Retina (tissue), 1 donor: Measurements from ENCODE around the gene RPAP3.

Source experiments
- DNase-seq: peaks from one replicate; pipeline ENCODE4 v3.0.0-alpha.2; 2016

Gene RPAP3

DNA sequence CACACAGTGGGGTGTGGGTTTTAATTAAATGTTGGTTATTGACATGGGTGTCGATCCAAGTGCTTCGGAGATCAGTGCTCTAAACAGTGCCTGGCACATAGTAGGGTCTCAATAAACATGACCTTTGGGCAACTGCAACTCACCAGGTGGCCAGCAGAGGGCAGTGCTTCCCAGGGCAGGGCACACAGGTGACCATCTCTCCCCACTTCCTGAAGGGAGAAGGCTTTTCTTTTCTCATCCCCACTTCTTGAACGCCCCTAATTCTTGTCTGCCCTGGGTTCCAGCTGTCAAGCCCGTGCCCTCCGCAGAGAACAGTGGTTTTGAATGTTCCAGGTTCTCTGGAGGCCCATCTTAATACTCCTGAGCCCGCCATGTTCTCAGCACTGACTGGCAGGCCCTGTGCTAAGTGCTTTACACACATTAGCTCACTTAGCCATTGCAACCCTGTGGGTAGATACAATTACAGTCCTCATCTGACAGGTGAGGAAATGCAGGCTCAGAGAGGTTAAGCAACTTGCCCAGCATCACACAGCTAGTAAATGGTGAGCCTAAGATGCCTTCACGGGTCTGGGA lies 36.5 kb upstream of the RPAP3 start:
- no peak for DNase-seq

DNA sequence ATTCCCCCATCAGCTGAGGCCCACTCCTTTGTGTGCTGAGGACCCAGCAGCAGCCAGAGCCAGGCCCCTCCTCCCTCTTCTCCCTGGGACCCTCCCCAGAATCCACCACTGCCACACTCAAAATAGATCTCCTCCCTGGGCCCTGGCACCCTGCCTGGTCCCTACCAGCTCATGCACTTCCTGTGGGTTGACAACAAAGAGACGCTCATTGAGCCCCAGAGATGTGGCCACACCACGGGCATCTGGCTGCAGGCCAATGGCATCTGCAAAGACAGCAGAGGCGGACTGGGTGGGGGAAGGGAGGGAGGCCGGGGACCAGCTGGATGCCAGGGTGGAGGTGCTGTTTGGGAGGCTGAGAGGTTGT lies 35.5 kb upstream of the RPAP3 start:
- DNase-seq, result no peak

DNA sequence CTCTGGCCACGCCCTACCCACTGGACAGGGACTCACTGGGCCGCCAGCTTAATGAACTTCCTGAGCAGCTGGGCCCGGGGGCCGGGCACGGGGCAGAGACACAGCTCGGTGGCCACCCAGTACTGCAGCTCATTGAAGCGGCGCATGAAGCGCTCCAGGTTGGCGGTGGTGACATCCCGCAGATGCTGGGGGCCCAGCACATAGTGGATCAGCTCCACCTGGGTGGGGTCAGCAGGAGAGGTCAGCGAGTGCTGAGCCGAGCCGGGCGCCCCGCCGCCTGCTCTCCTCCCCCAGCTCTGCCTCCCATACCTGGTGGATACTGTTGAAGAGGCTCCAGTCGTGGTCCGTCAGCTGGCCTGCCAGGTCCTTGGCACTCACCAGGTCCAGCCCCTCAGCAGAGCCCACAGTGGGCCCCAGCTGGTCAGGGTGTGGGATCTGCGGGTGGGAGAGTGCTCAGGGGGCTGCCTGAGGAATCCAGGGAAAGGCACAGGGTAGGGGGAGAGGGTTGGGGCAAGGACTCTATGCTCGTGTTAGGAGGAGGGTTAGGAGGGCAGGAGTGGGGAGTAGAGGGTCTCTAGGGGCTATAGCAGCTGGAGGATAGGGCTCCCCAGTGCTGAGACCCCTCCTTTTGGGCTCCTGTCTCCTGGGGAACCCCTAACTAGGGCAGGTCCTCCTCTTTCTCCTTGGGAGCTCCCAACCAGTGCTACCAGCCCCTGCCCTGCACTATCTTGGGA lies 34.9 kb upstream of the RPAP3 start:
- DNase-seq, result peak; percentile 47

DNA sequence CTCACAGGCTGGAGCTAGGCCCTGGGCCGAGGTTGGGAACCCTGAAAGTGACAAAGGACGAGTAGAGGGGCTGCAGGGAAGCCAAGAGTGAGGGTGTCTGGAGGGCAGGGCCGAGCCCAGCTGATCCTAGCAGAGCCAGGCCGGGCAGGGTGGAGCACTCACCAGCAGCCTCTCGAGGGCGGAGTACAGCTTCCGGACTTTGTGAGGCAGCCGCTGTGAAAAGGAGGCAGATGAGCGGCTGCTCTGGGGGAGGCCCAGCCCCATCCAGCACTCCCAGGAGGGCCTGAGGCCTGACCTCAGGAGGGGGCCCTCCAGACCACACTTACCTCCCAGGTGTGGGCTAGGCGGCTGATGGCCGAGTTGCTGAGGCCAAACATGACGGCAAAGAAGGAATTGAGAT lies 34.1 kb upstream of the RPAP3 start:
- DNase-seq, result no peak

DNA sequence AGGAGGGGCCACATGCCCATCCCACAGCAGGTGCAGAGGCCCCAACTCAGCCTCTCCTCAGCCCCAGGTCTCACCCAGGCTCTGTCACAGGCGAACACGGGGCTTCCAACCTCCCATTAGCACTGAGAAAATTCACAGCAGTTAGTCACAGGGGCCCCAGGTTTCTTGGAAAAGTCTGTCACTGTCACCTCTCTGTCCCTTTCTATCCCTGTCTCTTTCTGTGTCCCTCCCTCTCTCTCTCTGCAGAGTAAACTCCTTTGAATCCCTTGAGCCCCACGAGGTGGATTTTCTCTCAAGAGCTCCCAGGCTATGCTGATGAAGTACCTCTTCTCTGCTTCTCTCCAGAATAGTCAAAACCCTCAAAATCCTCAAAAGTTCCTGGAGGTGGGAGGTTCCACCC lies 33.5 kb upstream of the RPAP3 start:
- no peak for DNase-seq

DNA sequence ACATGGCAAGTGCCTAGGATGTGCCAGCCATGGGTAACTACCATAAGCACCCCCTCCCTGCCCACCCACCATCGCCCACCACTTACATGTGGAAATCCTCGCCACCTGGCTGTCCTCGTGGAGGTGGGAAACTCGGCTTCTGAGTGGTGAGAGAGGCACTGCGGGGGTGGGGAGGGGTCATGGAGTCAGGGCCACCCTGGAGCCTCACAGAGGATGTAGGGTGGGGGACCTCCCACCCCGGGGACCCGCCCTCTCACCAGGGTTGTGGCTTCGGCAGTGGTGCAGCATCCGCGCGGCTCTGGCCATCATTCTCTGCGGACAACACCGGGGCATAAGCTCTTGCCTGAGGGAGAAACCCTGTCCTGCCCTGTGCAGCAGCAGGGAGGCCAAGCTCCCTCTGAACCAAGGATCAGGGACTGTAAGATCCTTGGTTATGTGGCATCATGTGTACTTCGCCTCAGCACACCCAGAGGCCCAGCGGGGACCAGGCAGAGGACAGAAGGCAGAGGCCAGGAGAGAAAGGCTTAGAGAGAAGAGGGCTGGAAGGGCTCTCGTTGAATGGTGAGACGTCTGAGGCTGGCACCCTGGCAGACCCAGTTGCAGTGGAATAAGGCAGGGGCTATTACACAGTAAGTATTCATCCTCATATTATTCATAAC lies 32.2 kb upstream of the RPAP3 start:
- no peak for DNase-seq

DNA sequence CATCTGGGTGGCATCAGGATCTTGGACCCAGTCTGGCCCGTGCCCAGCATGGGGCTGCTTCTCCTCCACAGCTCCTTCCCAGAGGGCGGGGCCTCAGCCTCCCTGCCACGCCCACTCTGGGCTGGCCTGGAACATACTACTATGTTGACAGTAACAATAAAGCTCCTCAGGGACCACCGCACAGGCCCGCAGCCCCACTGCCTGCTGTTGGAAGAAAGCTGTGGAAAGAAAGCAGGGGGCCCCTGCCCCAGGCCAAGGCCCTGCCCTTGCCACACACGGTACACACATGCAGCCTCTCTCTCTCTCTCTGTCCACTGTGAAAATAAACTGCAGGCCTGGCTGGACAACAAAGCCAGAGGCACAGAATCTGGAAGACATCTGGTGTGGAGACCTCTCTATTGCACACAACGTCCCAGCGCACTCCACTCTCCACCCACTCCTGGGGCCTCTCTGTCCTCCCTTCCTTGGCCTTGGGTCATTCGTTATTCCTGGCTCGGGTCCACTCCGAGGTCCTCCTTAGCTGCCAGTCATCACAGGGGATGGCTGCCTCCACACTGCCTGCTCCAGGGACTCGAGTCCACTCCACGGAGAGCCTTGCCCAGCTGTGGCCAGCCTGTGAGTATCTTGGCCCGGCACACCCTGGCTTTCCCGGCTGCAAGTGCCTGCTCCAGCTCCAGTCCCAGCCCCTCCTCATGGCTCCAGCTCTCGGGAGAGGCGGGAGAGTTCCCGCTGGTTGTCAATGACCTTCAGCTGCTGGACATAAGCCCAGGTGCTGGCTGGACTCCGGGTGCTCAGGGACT lies 31.2 kb upstream of the RPAP3 start:
- no peak for DNase-seq

DNA sequence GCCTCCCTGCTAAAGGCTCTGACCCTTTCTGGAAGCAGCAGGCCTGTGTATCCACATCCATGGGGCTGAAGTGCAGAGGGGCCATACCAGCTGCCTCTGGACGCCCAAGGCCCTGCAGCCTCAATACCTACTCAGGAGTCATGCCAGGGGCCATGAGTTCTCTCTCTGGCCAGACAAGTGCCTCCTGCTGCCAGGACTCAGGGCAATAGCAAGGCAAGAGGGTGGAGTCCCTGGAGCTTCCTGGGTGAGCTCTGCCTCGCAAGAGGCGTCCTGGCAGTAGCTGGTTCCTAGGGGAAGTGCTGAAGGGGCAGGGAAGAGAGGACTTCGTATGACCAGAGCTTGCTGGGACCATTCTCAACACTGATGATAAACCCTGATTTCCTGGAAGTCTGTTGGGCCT lies 30.4 kb upstream of the RPAP3 start:
- DNase-seq, result no peak

DNA sequence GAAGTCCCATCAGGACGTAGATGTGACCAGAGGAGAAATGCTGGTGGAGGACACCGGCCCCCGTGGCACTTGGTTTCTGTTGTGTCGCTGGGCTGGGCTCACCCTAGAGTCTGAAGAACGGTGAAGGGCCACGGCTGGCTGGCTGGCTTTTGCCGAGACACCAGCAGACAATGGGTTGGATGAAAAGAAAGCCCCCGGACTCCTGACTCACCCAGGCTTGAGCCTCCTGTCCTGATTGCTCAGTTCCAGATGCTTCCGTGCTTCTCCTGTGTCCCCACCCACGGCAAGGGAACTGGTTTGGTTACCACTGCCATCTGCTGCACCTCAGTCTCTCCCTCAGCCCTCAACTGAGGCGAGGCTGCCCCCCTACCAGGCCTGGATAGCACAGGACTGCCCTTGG lies 29.8 kb upstream of the RPAP3 start:
- DNase-seq, result no peak

DNA sequence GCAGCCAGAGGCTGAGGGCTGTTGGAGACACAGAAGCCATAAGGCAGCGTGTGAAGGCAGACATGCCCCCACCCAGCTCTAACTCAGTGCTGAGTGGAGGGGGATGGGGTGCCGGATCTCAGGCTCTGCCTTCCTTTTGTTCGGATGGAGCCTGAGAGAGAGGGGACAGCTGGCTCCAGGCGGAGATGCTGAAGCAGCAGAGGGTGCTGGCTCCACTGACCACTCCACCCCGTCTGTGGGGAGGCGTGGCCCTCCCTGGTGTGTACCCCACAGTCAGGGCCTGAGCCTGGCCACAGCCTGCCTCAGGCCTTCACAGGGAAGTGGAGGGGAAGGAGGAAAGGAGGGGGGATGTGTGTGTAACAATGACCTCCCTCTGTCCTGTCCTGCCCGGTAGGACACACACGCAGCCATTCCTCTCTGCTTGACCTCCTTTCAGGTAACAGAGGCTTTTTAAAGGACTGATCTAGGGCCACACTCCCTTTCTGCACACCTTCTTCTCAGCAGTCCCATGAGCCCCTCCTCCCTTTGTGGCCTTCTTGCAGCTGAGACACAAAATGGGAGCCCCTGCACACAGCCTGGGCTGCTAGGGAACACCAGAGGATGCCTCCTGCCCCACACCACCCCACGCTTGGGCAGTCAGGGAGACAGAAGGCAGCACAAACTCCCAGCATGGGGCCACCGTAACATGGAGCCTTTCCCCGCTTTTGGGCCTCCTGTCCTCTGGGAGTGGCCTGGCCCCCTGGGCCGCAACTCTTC lies 29.1 kb upstream of the RPAP3 start:
- peak; percentile 73 for DNase-seq

DNA sequence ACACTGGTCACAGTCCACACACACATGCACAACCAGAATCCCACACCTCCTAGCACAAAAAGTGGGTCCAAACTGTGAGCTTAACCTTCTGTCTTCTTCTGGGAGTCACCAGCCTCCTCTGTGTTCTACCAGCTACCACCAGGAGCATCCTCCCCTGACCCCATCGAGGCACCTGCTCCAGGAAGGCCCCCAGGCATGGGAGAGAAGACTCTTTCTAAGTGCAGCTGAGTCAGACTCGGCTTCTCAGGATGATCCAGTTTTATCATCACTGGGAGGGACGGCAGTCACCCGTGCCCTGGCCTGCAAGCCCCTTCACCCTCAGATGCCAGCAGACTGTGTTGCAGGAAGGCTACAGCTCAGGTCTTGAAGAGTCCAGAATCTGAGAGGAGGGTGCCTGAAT lies 27.3 kb upstream of the RPAP3 start:
- DNase-seq, result no peak

DNA sequence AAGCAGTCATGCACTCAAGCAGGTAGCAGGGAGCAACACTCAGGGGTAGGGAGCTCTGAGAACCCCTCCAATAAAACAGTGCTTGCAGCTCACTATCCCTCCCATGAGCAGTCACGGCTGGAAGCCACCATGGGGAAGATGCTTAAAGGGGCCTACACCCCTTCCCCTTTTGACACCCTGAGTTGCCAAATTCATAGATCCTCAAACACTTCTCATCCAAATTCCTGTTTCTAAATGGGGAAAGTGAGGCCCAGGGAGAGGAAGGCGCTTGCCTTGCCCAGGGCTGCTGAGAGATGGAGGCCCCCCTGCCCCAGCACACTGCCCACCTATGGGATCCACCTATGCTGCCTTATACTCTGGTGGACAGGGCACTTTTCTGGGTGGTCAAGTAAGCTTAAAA lies 26.7 kb upstream of the RPAP3 start:
- no peak for DNase-seq

DNA sequence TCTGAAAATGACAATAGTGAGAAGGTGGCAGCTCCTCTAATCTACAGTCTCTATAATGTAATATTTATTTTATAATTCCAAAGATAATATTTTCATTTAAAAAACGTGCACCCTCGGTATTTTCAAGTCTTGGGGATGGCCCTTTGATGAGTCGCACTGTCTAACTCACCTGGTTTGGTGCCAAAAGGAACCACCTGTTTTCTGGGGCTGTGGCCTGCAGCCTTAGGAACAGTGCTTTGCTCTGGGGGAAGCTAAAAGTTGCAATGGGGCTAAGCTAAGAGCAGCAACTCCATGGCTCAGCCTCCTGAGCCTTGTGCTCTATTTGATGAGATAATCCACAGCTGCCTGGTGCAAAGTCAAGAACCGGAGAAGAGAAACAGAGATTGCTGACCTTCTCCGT lies 25.9 kb upstream of the RPAP3 start:
- DNase-seq, result no peak

DNA sequence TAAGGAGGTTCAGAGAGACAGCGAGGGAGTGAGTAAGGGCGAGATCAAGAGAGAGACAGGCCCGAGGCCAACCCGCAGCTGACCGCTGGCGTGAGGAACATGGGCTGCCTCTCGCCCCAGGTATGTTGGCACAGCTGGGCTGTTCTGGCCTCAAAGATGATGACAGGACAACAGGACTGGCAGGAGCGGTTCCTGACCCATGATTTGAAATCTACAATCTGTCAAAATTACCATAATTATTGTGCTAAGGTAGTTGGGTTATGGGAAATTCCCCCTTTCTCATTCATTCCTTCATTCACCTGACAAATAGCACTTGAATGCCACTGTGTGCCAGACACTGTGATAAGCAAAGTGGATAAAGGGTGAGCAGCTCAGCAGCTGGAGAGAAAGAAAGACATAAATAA lies 24.5 kb upstream of the RPAP3 start:
- DNase-seq, result no peak

DNA sequence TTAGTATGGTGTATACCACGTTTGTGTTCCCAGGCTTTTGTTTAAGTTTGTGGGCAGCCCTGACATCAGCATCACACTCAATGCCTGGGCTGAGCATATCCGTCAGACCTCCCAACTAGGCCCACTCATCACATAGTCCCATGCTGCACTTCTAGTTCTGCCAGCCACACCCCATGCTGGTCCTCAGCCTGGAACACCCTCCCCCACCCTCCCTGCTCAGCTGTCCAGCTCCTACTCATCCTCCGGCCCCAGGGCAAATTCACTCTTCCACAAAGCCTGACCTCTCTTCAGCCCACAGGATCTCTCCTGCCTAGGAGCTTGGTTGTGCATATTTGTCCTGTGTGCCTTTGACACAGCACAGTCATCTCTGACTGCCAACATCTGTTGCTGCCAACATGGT lies 23.4 kb upstream of the RPAP3 start:
- no peak for DNase-seq

DNA sequence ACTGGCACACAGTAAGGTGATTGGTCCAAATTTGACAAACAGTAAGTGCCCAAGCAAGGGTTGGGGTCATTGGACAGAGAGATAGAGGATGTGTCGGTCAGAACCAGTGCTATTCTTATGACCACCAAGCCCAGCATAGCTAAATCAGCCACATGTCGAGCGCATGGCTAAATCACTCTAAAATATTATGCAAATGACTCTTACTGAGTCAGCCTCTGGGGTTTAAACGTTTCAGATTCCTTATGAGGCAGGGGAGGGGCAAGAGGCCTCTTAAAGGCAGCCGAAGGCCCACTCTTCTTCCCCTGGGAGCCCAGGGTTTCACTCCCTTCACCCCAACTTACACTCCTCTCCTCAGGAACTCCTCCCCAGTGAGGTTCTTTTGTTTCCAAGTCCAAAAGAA lies 20.1 kb upstream of the RPAP3 start:
- no peak for DNase-seq

DNA sequence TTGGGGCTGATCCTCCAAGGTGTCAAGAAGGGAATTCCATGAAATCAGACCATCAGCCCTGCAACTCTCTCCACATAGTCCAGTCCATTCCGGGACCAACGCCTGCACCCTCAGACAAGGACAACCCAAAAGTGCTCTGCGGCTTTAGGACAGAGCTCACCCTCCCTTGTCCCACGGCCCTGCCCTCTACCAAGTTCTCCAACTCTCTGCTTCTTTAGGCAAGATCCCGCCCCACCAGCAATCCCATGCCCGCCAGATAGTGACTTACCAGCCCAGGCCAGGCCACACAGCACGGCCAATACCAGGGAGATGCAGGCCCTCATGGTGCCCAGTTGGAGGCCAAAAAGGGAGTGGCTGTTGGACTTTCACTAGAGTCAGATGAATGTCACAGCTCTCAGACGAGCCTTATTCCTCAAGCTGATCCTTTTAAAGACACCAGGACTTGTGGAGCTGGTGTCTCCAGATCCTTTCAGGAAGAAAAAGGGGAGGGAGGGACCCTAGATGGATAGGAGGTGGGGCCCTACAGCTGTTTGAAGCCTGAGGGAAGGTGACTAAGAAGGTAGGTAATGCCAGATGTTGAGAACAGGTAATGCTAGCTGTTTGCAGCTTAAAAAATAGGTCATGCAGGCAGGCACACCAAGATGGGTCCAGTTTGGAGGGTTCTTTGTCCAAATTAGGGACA lies 19.4 kb upstream of the RPAP3 start, which contains the start of gene ENDOU:
Gene ENDOU, minus strand, starts transcription at position 400 of the 682 bp plus-strand sequence. Its CDS starts 77 bp downstream, at position 323.
- no peak for DNase-seq

DNA sequence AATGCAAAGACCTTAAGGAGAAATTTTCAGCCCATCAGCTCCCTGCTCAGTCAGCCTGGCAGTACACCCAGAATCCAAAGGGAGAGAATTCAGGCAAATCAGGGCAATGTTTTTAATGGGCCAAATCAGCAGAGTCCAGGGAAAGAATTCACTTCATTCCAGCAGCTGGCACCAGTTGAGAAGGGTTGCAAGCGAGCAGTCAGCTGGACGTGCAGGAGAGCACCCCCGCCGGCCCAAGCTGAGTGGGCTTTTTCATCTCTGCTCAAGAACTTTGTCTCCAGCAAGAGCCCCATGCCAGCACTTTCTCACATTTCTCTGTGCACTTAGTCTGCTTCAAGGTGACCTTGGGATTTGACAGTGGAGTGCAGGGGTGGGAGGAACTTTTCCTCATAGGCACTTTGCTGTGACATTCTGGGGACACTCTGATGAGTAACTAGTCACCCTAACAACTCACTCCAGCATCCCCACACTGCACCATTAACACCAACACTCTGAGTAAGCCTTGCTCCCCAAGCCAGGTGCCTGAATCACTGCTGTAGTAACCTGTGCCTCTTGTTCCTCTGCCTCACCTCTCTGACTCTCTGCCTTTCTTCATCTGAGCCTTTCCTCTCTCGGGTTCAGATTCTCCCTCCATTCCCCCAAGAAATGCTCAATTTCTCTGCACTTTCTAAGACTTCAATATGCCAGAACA lies 17.3 kb upstream of the RPAP3 start:
- no peak for DNase-seq

DNA sequence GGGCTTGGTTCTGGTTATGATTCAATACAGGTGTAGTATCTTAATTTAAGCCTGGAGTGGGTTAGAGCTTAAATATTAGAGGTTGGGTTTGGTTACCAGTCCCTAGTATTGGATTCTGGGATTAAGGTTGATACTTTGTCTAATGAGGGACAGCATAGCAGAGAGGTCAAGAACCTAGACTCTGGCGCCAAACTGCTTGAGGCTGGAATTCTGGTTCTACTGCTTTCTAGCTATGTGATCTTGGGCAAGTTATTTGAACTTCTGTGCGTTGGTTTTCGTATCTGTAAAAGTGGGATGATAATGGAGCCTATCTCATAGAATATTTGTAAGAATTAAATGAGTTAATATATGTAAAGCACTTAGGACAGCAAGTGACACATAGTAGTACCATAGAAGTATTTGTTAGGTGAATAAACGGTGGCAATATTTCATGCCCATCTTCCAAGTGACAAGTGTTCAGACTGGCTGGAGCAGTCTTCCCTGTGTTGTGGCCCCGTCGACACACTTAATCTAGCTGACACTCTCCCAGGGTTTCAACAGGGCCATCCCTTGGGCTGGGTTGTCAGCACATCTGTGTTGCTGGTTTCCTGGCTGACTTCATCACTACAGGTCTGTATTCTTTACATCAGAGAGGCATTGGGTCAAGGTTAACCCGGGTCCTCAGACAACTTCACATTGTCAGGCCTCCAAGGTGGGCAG lies 16.5 kb upstream of the RPAP3 start:
- DNase-seq, result no peak

DNA sequence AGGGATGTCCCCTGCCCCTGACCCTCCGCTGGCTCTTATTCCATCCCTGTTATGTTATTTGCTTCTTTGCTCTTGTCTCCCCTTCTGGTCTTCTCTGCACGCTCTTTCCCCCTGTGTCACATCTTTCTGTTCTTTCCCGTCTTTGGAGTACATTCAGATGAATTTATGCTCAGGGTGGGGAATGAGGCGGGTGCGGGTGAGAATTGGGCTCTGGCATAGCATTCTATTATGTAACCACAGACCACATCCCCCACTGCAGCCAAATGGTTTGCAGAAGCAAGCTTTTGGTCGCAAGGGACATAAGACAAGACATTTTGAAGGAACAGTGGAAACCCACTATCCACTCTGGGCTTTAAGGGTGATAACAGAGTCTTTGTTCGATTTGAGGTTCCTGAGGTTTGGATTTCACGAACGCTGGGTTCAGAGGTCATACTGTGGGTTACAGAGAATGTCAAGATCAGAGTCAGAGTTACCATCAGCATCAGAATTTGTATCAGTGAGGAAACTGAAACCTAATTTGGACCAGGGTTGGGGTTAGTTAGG lies 15.7 kb upstream of the RPAP3 start:
- no peak for DNase-seq

DNA sequence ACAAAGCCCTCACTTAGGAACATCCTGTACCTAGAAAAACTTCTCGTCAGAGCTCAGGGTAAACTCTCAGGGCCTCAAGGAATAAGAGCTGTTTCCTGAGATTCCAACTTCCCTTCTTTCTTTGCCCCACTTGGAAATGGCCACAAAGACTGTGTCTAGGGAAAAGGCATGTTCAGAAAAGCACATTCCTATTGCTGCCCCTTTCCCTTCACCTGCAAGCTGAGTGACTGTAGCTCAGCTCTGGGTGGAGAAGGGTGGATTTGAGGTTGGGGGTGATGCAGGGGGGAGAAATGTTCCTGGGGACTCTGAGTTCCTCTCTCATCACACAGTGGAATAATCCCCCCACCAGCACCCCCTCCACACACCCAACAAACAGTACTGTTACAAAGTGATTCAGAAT lies 12.7 kb upstream of the RPAP3 start:
- DNase-seq, result no peak
